Lower lobe of right lung (tissue), 2 donors: ENCODE measurements around the gene FEZ2. TPM values are rescaled to one million over a fixed set of nuclear protein-coding genes. Genes with fewer than 3 reads are reported as not detected.
A peak's percentile ranks its signal among the peaks of the same experiment; 100 is the strongest.

Source experiments
- ATAC-seq, 2 donors: fragments of 200-7000 bp; cut with Tn5 transposase; one replicate each; pipeline ENCODE4 v1.9.1; 2020 to 2022; ENCODE audit warnings: mild to moderate bottlenecking in 2 of 2, moderate library complexity in 2 of 2
- DNase-seq: peaks from one replicate; pipeline ENCODE4 v3.0.0-alpha.2; 2020
- H3K27ac ChIP-seq: fragments of 200-600 bp; one replicate; pipeline ENCODE4 v1.8.0; 2022
- H3K27me3 ChIP-seq: fragments of 200-600 bp; one replicate; pipeline ENCODE4 v1.8.0; 2022; ENCODE audit warnings: low read depth
- H3K36me3 ChIP-seq: fragments of 200-600 bp; one replicate; pipeline ENCODE4 v1.8.0; 2022; ENCODE audit warnings: mild to moderate bottlenecking
- H3K4me1 ChIP-seq: fragments of 200-600 bp; one replicate; pipeline ENCODE4 v1.8.0; 2022
- H3K4me3 ChIP-seq: fragments of 200-600 bp; one replicate; pipeline ENCODE4 v1.8.0; 2022; ENCODE audit warnings: mild to moderate bottlenecking
- H3K9me3 ChIP-seq: fragments of 200-600 bp; one replicate; pipeline ENCODE4 v1.8.0; 2022
- intact Hi-C: fragments of 100-400 bp; cut with DNase I; formaldehyde crosslinking; loops from one replicate; pipeline ENCODE4 v1.11.0; 2022
- total RNA-seq: library from RNA; stranded (reverse); fragmentation: NEBNext Ultra II Directional; extraction: Animal tissue kit (Norgen Biotek cat#: 25700); gene quantifications from one replicate; pipeline ENCODE4 v1.2.1, GENCODE V29; 2021
- TF ChIP-seq, protein P1 (sequence below): fragments of 200-600 bp; IDR thresholded peaks from one replicate; pipeline ENCODE4 v1.8.0; 2022; ENCODE audit warnings: antibody characterized with exemption, mild to moderate bottlenecking
- donor health status: DM: no; HTN: yes; CAD: no; lungs with severe emphysema.

Gene FEZ2
- total RNA-seq, 1 donor from 2014 or later: 44.0 TPM

DNA sequence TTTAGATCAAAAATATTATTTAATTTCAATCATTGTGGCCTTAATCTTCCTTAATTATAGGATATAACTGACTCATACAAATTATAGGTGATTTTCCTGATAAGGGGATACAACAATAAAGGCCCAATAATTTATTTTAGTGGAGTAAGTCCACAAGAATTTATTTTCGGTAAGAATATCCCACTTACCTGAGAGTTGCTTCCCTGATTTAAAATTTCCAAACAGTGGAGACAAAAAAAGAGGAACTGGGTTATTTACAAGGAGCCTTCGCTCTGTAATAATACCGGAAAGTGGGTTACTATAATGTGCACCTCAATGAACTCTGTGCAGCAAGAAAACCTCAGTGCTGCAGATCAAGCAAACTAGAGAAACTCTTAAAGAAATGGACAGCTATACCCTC lies 42.2 kb downstream of the FEZ2 start:
- no peak overlapping the region for H3K27ac ChIP-seq
- intact Hi-C loops: no loop called here

DNA sequence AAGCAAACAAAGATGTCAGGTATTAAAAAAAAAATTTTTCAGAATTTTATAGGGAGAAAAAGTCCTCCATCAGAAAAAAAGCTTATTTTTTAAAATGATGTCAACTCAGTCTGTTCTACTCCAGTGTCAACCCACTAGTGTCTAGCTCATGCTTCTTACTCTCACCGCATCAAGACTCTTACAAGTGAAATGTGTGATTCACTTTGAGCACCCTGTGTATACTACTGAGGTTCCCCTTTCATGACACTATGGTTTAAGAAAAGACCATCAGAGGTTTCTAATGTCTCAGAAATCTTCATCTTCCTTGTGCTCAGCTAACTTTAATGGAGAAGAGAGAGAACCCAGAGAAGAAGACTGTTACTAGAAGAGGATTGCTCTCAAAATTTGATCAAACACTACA lies 43.4 kb downstream of the FEZ2 start:
- TF ChIP-seq, protein P1, sequence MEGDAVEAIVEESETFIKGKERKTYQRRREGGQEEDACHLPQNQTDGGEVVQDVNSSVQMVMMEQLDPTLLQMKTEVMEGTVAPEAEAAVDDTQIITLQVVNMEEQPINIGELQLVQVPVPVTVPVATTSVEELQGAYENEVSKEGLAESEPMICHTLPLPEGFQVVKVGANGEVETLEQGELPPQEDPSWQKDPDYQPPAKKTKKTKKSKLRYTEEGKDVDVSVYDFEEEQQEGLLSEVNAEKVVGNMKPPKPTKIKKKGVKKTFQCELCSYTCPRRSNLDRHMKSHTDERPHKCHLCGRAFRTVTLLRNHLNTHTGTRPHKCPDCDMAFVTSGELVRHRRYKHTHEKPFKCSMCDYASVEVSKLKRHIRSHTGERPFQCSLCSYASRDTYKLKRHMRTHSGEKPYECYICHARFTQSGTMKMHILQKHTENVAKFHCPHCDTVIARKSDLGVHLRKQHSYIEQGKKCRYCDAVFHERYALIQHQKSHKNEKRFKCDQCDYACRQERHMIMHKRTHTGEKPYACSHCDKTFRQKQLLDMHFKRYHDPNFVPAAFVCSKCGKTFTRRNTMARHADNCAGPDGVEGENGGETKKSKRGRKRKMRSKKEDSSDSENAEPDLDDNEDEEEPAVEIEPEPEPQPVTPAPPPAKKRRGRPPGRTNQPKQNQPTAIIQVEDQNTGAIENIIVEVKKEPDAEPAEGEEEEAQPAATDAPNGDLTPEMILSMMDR: no peak
- Histone ChIP-seq H3K27me3 (no peaks in the 10 kb centered on the region), H3K4me1 (peaks cover 5% of the 10 kb centered on the region), H3K27ac (no peak overlapping the region), H3K9me3 (no peaks in the 10 kb centered on the region), H3K4me3 (no peak overlapping the region), H3K36me3 (peaks cover 73% of the 10 kb centered on the region)
- no peak for DNase-seq
- intact Hi-C loops: no loop called here
- no peak for ATAC-seq

More for the DNA sequence above, 42.2 kb downstream of the FEZ2 start:
- peaks cover 9% of the 10 kb centered on the region for H3K4me1 ChIP-seq
- DNase-seq (no peak), ATAC-seq (no peak)
- peaks cover 63% of the 10 kb centered on the region for H3K36me3 ChIP-seq
- no peaks in the 10 kb centered on the region for H3K9me3 ChIP-seq
- H3K27me3 ChIP-seq: no peaks in the 10 kb centered on the region
- TF ChIP-seq, protein P1: no peak
- H3K4me3 ChIP-seq: no peak overlapping the region

DNA sequence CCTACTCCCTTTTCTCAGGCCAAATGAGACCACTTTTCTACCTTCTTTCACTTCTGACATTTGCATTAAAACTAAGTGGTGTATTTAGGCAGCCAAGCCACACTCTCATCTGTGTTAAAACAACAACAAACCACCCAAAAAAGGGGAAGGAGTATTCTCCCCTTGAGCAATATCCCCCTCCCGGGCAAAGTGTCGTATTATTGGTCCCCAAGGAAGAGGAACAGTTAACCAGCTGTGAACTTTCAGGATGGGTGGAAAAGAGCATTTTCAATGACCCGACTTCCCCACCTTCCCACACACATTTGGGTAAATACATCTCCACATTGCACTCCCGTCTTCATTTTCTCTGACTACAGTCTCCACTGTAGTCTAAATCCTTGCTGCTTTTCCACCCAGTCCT lies 44.3 kb downstream of the FEZ2 start:
- H3K36me3 ChIP-seq: peaks cover 75% of the 10 kb centered on the region
- no peaks in the 10 kb centered on the region for H3K9me3 ChIP-seq
- no peak overlapping the region for H3K4me3 ChIP-seq
- no peak overlapping the region for H3K27ac ChIP-seq
- H3K27me3 ChIP-seq: no peaks in the 10 kb centered on the region
- intact Hi-C loops: no loop called here
- ATAC-seq: peak; percentile 45 to 74
- no peak for DNase-seq
- H3K4me1 ChIP-seq: peaks cover 5% of the 10 kb centered on the region
- TF ChIP-seq, protein P1: no peak

DNA sequence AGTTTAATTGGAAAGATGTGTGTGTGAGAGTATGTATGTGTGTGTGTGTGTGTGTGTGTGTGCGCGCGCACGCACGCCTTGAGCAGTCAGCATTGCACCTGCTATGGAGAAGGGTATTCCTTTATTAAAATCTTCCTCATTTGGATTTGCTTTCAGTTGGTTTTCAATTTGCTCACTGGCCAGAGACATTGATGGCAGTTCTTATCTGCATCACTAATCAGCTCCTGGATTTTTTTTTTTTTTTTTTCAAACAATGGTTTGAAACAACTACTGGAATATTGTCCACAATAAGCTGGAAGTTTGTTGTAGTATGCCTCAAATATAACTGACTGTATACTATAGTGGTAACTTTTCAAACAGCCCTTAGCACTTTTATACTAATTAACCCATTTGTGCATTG lies 48.0 kb downstream of the FEZ2 start:
- intact Hi-C loops: no loop called here
- H3K27me3 ChIP-seq: no peaks in the 10 kb centered on the region
- TF ChIP-seq, protein P1: no peak
- DNase-seq (no peak), ATAC-seq (no peak)
- no peak overlapping the region for H3K4me3 ChIP-seq
- H3K36me3 ChIP-seq: peaks cover 96% of the 10 kb centered on the region
- no peaks in the 10 kb centered on the region for H3K9me3 ChIP-seq
- H3K4me1 ChIP-seq: no peaks in the 10 kb centered on the region
- H3K27ac ChIP-seq: no peak overlapping the region

DNA sequence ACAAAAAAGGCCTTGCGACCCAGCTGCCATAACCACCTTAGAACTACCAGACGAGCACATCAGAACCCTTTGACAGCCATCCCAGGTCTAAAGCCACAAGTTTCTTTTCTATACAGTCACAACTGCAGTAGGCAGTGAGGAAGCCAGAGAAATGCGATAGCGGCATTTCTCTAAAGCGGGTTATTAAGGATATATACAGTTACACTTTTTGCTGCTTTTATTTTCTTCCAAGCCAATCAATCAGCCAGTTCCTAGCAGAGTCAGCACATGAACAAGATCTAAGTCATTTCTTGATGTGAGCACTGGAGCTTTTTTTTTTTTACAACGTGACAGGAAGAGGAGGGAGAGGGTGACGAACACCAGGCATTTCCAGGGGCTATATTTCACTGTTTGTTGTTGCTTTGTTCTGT lies 48.8 kb downstream of the FEZ2 start:
- ATAC-seq (no peak), DNase-seq (no peak)
- Histone ChIP-seq H3K27ac (peak overlapping the region; percentile 46), H3K9me3 (no peaks in the 10 kb centered on the region), H3K4me1 (no peaks in the 10 kb centered on the region), H3K36me3 (peaks cover 96% of the 10 kb centered on the region), H3K27me3 (no peaks in the 10 kb centered on the region), H3K4me3 (no peak overlapping the region)
- TF ChIP-seq, protein P1: no peak
- intact Hi-C loops: no loop called here

DNA sequence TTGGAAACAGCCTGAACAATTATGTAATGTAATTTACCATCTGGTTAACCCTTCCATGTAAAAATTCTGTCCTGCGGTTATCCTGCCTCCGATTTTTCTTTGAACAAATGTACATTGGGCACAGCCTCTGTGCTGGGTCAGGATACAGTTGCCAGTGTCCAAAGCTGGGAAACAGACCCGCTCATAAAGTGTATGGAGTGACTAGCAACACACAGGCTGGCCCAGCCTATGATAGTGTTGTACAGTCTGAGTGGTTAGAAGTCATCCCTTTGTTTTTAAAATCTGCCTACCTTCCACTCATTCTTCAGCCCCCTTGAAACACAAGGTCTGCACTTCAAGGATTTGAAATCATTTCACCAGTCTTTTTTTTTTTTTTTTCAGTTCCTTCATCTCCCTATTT lies 50.1 kb downstream of the FEZ2 start:
- no peak for DNase-seq
- intact Hi-C loops: no loop called here
- Histone ChIP-seq H3K4me1 (no peaks in the 10 kb centered on the region), H3K27me3 (no peaks in the 10 kb centered on the region), H3K27ac (no peak overlapping the region), H3K4me3 (no peak overlapping the region), H3K9me3 (no peaks in the 10 kb centered on the region), H3K36me3 (peaks cover 93% of the 10 kb centered on the region)
- no peak for ATAC-seq
- TF ChIP-seq, protein P1: no peak
